Activated B cell treated with CpG ODN at 0.5 μM for 24 hours (primary cell): ENCODE measurements around the gene KRIT1. TPM values are rescaled to one million over a fixed set of nuclear protein-coding genes. Genes with fewer than 3 reads are reported as not detected.
A peak's percentile ranks its signal among the peaks of the same experiment; 100 is the strongest.

Source experiments
- ATAC-seq: fragments of 200-7000 bp; cut with Tn5 transposase; one replicate; pipeline ENCODE4 v1.10.0; 2021; ENCODE audit warnings: low read depth, mild to moderate bottlenecking, moderate library complexity
- CTCF ChIA-PET: fragments of 350-600 bp; sonication (Branson Sonifier 250); formaldehyde crosslinking; loops from one replicate; lab custom pipeline; 2021; ENCODE audit warnings: antibody characterized with exemption; lab: Charles Lee
- POLR2A ChIA-PET: fragments of 350-600 bp; sonication (Branson Sonifier 250); formaldehyde crosslinking; loops from one replicate; lab custom pipeline; 2021; ENCODE audit warnings: antibody characterized with exemption; lab: Charles Lee
- DNase-seq: peaks from one replicate; pipeline ENCODE4 v3.0.0; 2022
- H3K27ac Mint-ChIP-seq: one replicate; pipeline ENCODE4 v1.8.0; 2020; ENCODE audit warnings: mixed read lengths
- H3K27me3 Mint-ChIP-seq: one replicate; pipeline ENCODE4 v1.8.0; 2021; ENCODE audit warnings: mixed read lengths
- H3K36me3 Mint-ChIP-seq: one replicate; pipeline ENCODE4 v1.8.0; 2021; ENCODE audit warnings: low read depth, mixed read lengths
- H3K4me1 Mint-ChIP-seq: one replicate; pipeline ENCODE4 v1.8.0; 2021; ENCODE audit warnings: mixed read lengths
- H3K4me3 Mint-ChIP-seq: one replicate; pipeline ENCODE4 v1.8.0; 2020; ENCODE audit warnings: mild to moderate bottlenecking, mixed read lengths
- H3K9me3 Mint-ChIP-seq: one replicate; pipeline ENCODE4 v1.8.0; 2020; ENCODE audit warnings: mixed read lengths
- CTCF ChIP-seq: fragments of 200-600 bp; IDR thresholded peaks from one replicate; pipeline ENCODE4 v1.8.0; 2022; ENCODE audit warnings: antibody characterized with exemption, mild to moderate bottlenecking
- intact Hi-C: fragments of 100-400 bp; cut with micrococcal nuclease; formaldehyde crosslinking; loops from one replicate; pipeline ENCODE4 v1.15.1; 2024
- total RNA-seq: library from RNA; stranded (reverse); gene quantifications from 2 replicates; pipeline ENCODE4 v1.2.3, GENCODE V29; 2022

KRIT1 gene
- total RNA-seq, 1 donor from 2014 or later: 61.1 TPM

- peaks cover 29% of the 10 kb centered on the region for H3K4me1 Mint-ChIP-seq
- peaks cover 14% of the 10 kb centered on the region for H3K36me3 Mint-ChIP-seq
- no peaks in the 10 kb centered on the region for H3K9me3 Mint-ChIP-seq
- ATAC-seq (no peak), DNase-seq (no peak)
- no peak overlapping the region for H3K27ac Mint-ChIP-seq
- H3K4me3 Mint-ChIP-seq: no peak overlapping the region
- POLR2A ChIA-PET: no interaction called here
- TF ChIP-seq CTCF: no peak
- intact Hi-C loops: no loop called here
- CTCF ChIA-PET: no interaction called here
- H3K27me3 Mint-ChIP-seq: no peaks in the 10 kb centered on the region
These were observed 5.5 kb upstream of the KRIT1 start for GRCh38 chr7:92251181-92251580.

- POLR2A ChIA-PET: no interaction called here
- peaks cover 17% of the 10 kb centered on the region for H3K36me3 Mint-ChIP-seq
These were observed 4.9 kb upstream of the KRIT1 start for GRCh38 chr7:92250603-92251002.

GRCh38 chr7:92246360-92247101 lies 817 bp upstream of the KRIT1 start:
- POLR2A ChIA-PET: interaction anchor here (1.0 to 2.8 kb wide), 11 partner anchors 13 to 387 kb away, joined by 3 to 36 read pairs (median 6); partner anchors contain the start of genes CYP51A1, GATAD1, LRRD1 and MTERF1
- H3K4me3 Mint-ChIP-seq: peak overlapping the region; percentile 100
- ATAC-seq (no peak), DNase-seq (no peak)
- no peaks in the 10 kb centered on the region for H3K9me3 Mint-ChIP-seq
- no peaks in the 10 kb centered on the region for H3K27me3 Mint-ChIP-seq
- intact Hi-C loops: loop anchor here (1.0 to 10.0 kb wide), 4 partner anchors 46 to 588 kb away; partner anchors contain the start of genes CDK6, CYP51A1 and MTERF1
- peaks cover 44% of the 10 kb centered on the region for H3K4me1 Mint-ChIP-seq
- peaks cover 17% of the 10 kb centered on the region for H3K36me3 Mint-ChIP-seq
- TF ChIP-seq CTCF: no peak
- peak overlapping the region; percentile 79 for H3K27ac Mint-ChIP-seq
- CTCF ChIA-PET: interaction anchor here (1.0 to 2.2 kb wide), 2 partner anchors 67 to 200 kb away, joined by 3 to 12 read pairs; partner anchors contain the start of gene GATAD1

More at GRCh38 chr7:92250603-92251002, 4.9 kb upstream of the KRIT1 start:
- DNase-seq: no peak
- Mint-ChIP-seq H3K9me3 (no peaks in the 10 kb centered on the region), H3K27ac (no peak overlapping the region), H3K27me3 (no peaks in the 10 kb centered on the region), H3K4me1 (peaks cover 32% of the 10 kb centered on the region), H3K4me3 (no peak overlapping the region)
- intact Hi-C loops: no loop called here
- CTCF ChIA-PET: no interaction called here
- ATAC-seq: no peak
- no peak for TF ChIP-seq CTCF

- H3K27ac Mint-ChIP-seq: peak overlapping the region; percentile 99
- no peaks in the 10 kb centered on the region for H3K9me3 Mint-ChIP-seq
- DNase-seq (no peak), ATAC-seq (peak; percentile 1)
- peaks cover 40% of the 10 kb centered on the region for H3K4me1 Mint-ChIP-seq
- peak overlapping the region; percentile 100 for H3K4me3 Mint-ChIP-seq
- no peak for TF ChIP-seq CTCF
- peaks cover 28% of the 10 kb centered on the region for H3K36me3 Mint-ChIP-seq
- intact Hi-C loops: loop anchor here (1.0 to 10.0 kb wide), 8 partner anchors 47 to 987 kb away; partner anchors contain the start of genes AKAP9, CDK6, FAM133B and GATAD1
- ChIA-PET CTCF (interaction anchor here (1.0 to 2.2 kb wide), 2 partner anchors 65 to 202 kb away, joined by 3 to 12 read pairs; partner anchors contain the start of gene GATAD1), POLR2A (interaction anchor here (0.6 to 2.8 kb wide), 14 partner anchors 8 to 389 kb away, joined by 3 to 36 read pairs (median 5); partner anchors contain the start of genes CYP51A1, GATAD1, LRRD1 and MTERF1)
- H3K27me3 Mint-ChIP-seq: no peaks in the 10 kb centered on the region
These were observed 767 bp downstream of the KRIT1 start for GRCh38 chr7:92244808-92245486.

- Mint-ChIP-seq H3K27ac (no peak overlapping the region), H3K27me3 (no peaks in the 10 kb centered on the region), H3K9me3 (no peaks in the 10 kb centered on the region), H3K4me3 (no peak overlapping the region), H3K36me3 (peaks cover 44% of the 10 kb centered on the region), H3K4me1 (peaks cover 36% of the 10 kb centered on the region)
- ATAC-seq: no peak
- POLR2A ChIA-PET: no interaction called here
- intact Hi-C loops: loop anchor here (10.0 kb wide), 1 partner anchor 592 kb away; the partner anchor contains the start of gene CDK6
- DNase-seq: no peak
- CTCF ChIA-PET: no interaction called here
- TF ChIP-seq CTCF: no peak
These were observed 2.7 kb downstream of the KRIT1 start for GRCh38 chr7:92242972-92243371.
